HCT116 (cell line): ENCODE measurements around the gene PPM1M. TPM values are rescaled to one million over a fixed set of nuclear protein-coding genes. Genes with fewer than 3 reads are reported as not detected.

Experiments used
- ATAC-seq: fragments of 200-7000 bp; cut with Tn5 transposase; 2 replicates; pipeline ENCODE4 v1.9.1; 2020; ENCODE audit warnings: mild to moderate bottlenecking, moderate library complexity
- BruUV-seq: library from RNA; stranded (reverse); fragments of 400-500 nt; replicated peaks from 2 replicates; lab custom pipeline; 2021; lab: Mats Ljungman, UMichigan
- CTCF ChIA-PET: fragments of 300-600 bp; sonication (Branson Sonifier 250); formaldehyde crosslinking; loops from one replicate; lab custom pipeline; 2021; ENCODE audit warnings: antibody characterized with exemption; lab: Charles Lee
- POLR2A ChIA-PET: fragments of 300-600, 350-600 bp; sonication (Branson Sonifier 250); formaldehyde crosslinking; loops from one replicate; lab custom pipeline; 2021; ENCODE audit warnings: antibody characterized with exemption; lab: Charles Lee
- RAD21 ChIA-PET, 2 experiments: fragments of 300-600 bp; sonication (Branson Sonifier 250); formaldehyde crosslinking; loops; one replicate each; lab custom pipeline; 2023; ENCODE audit warnings: low total read pairs in 2 of 2; ENCODE audit not compliant: uncharacterized antibody in 2 of 2, unreplicated experiment in 2 of 2, low non-redundant PET in 1 of 2; lab: Charles Lee
- DNase-seq: peaks from one replicate; pipeline ENCODE4 v3.0.0-alpha.2; 2010; ENCODE audit warnings: low read depth, low spot score
- H2AFZ ChIP-seq: fragments of 200-600 bp; shearing (Covaris generic), sonication (generic); 2 replicates; pipeline ENCODE4 v1.6.1; 2017; ENCODE audit warnings: low read depth, mixed run types, mixed read lengths, antibody characterized with exemption, low read length; ENCODE audit not compliant: poor library complexity, severe bottlenecking
- H3K27ac ChIP-seq: 2 replicates; pipeline ENCODE4 v1.5.1; 2012; ENCODE audit warnings: low read depth, low read length
- H3K27me3 ChIP-seq: fragments of 200-600 bp; sonication (generic); 2 replicates; pipeline ENCODE4 v1.6.1; 2016; ENCODE audit warnings: mixed run types, low read length, mixed read lengths; ENCODE audit not compliant: insufficient read depth
- H3K36me3 ChIP-seq, 2 experiments: fragments of 200-500 bp in 1 of 2; fragments of 200-600 bp in 1 of 2; sonication (Bioruptor generic) in 1 of 2; sonication (generic) in 1 of 2; 2 replicates each; pipeline versions ENCODE4 v1.5.1 to v1.6.1; 2014 to 2016; ENCODE audit warnings: low read length in 2 of 2, inconsistent platforms in 1 of 2, mixed read lengths in 1 of 2, mixed run types in 1 of 2; ENCODE audit not compliant: insufficient read depth in 2 of 2, control insufficient read depth in 1 of 2
- H3K4me1 ChIP-seq, 2 experiments: fragments of 200-600 bp in 1 of 2; sonication (generic) in 1 of 2; 2 replicates each; pipeline versions ENCODE4 v1.5.1 to v1.6.1; 2012 to 2017; ENCODE audit warnings: low read length in 2 of 2, inconsistent platforms in 1 of 2, mild to moderate bottlenecking in 1 of 2, mixed read lengths in 1 of 2, mixed run types in 1 of 2, moderate library complexity in 1 of 2; ENCODE audit not compliant: insufficient read depth in 2 of 2, control insufficient read depth in 1 of 2
- H3K4me2 ChIP-seq: fragments of 200-600 bp; sonication (generic); 2 replicates; pipeline ENCODE4 v1.6.1; 2017; ENCODE audit warnings: mixed run types, low read length, mixed read lengths
- H3K4me3 ChIP-seq, 2 experiments: fragments of 200-600 bp in 1 of 2; sonication (generic) in 1 of 2; replicated peaks in 1 of 2; 2 replicates each; pipeline ENCODE4 v1.5.1; 2011 to 2016; ENCODE audit warnings: low read length in 2 of 2, control low read depth in 1 of 2, low read depth in 1 of 2, mild to moderate bottlenecking in 1 of 2, mixed read lengths in 1 of 2, mixed run types in 1 of 2
- H3K79me2 ChIP-seq: fragments of 200-600 bp; sonication (generic); 2 replicates; pipeline ENCODE4 v1.6.1; 2017; ENCODE audit warnings: mild to moderate bottlenecking, mixed run types, low read length, moderate library complexity, mixed read lengths; ENCODE audit not compliant: insufficient read depth
- H3K9ac ChIP-seq: fragments of 200-600 bp; sonication (generic); 2 replicates; pipeline ENCODE4 v1.6.1; 2016; ENCODE audit warnings: low read length, mixed read lengths
- H3K9me2 ChIP-seq: fragments of 200-600 bp; sonication (generic), shearing (Covaris generic); 2 replicates; pipeline ENCODE4 v1.6.1; 2017; ENCODE audit warnings: mixed run types, mild to moderate bottlenecking, moderate library complexity; ENCODE audit not compliant: insufficient read depth
- H3K9me3 ChIP-seq, 2 experiments: fragments of 200-500 bp in 1 of 2; fragments of 200-600 bp in 1 of 2; sonication (Bioruptor generic) in 1 of 2; sonication (generic) in 1 of 2; 2 replicates each; pipeline ENCODE4 v1.6.1; 2014 to 2017; ENCODE audit warnings: low read length in 2 of 2, mixed read lengths in 2 of 2, inconsistent platforms in 1 of 2, low read depth in 1 of 2, mild to moderate bottlenecking in 1 of 2, mixed run types in 1 of 2, moderate library complexity in 1 of 2; ENCODE audit not compliant: control insufficient read depth in 1 of 2, insufficient read depth in 1 of 2
- H4K20me1 ChIP-seq: fragments of 200-600 bp; sonication (generic), shearing (Covaris generic); 2 replicates; pipeline ENCODE4 v1.6.1; 2017; ENCODE audit warnings: mixed run types, mild to moderate bottlenecking, moderate library complexity; ENCODE audit not compliant: insufficient read depth
- CBX3 ChIP-seq: IDR thresholded peaks from 2 replicates; pipeline ENCODE4 v1.6.1; 2012; ENCODE audit warnings: low read depth
- EGR1 ChIP-seq: IDR thresholded peaks from 2 replicates; pipeline ENCODE4 v1.6.1; 2012; ENCODE audit warnings: low read depth
- ELF1 ChIP-seq: IDR thresholded peaks from 2 replicates; pipeline ENCODE4 v1.6.1; 2012; ENCODE audit warnings: low read depth, borderline replicate concordance
- REST ChIP-seq: IDR thresholded peaks from 2 replicates; pipeline ENCODE4 v1.6.1; 2012; ENCODE audit warnings: low read depth
- SP1 ChIP-seq: IDR thresholded peaks from 2 replicates; pipeline ENCODE4 v1.6.1; 2012; ENCODE audit warnings: low read depth
- SRF ChIP-seq: IDR thresholded peaks from 2 replicates; pipeline ENCODE4 v1.6.1; 2012; ENCODE audit warnings: low read depth
- YY1 ChIP-seq: IDR thresholded peaks from 2 replicates; pipeline ENCODE4 v1.6.1; 2011; ENCODE audit warnings: low read length, low read depth, moderate library complexity, mild to moderate bottlenecking; ENCODE audit not compliant: insufficient replicate concordance; ENCODE audit errors: extremely low read depth
- ZFX ChIP-seq: fragments of 450-650 bp; IDR thresholded peaks from 2 replicates; pipeline ENCODE4 v1.6.1; 2017
- ZNF274 ChIP-seq: fragments of 200-500 bp; sonication (Bioruptor generic); IDR thresholded peaks from 2 replicates; pipeline ENCODE4 v1.6.1; 2014; ENCODE audit warnings: mild to moderate bottlenecking, low read depth, low read length, inconsistent platforms
- intact Hi-C: fragments of 100-400 bp; cut with micrococcal nuclease; formaldehyde crosslinking; loops from 2 replicates; pipeline ENCODE4 v1.10.0; 2022
- total RNA-seq: library from RNA; stranded (reverse); gene quantifications from one replicate; pipeline ENCODE4 v1.2.1, GENCODE V29; 2021; ENCODE audit not compliant: unreplicated experiment

Gene PPM1M
- total RNA-seq, 1 experiment from 2014 or later = 16.6 TPM

- BruUV-seq = no TSS peak
- TF ChIP-seq CBX3 (no peak), SP1 (no peak), REST (no peak), ELF1 (no peak), ZFX (no peak), YY1 (no peak), SRF (no peak), EGR1 (no peak), ZNF274 (no peak)
- H3K4me1 ChIP-seq = peaks cover 0 to 14% of the 10 kb centered on the region in 2 experiments; a peak in 2 of 4 replicates
- H3K79me2 ChIP-seq = no peaks in the 10 kb centered on the region
- DNase-seq = no peak
- no peak overlapping the region for H3K27ac ChIP-seq
- H3K9me2 ChIP-seq = no peaks in the 10 kb centered on the region
- ChIA-PET POLR2A (no interaction called here), RAD21 (no interaction called here), CTCF (no interaction called here)
- no peak overlapping the region for H2AFZ ChIP-seq
- intact Hi-C loops = no loop called here
- H3K4me2 ChIP-seq = no peak overlapping the region
- ATAC-seq = no peak
- H3K4me3 ChIP-seq = no peak overlapping the region
- H4K20me1 ChIP-seq = no peaks in the 10 kb centered on the region
- H3K36me3 ChIP-seq = no peaks in the 10 kb centered on the region
- no peak overlapping the region for H3K9ac ChIP-seq
- no peaks in the 10 kb centered on the region for H3K9me3 ChIP-seq
- H3K27me3 ChIP-seq = no peaks in the 10 kb centered on the region
Measured at GRCh38 chr3:52298149-52299098, 52.9 kb downstream of the PPM1M start.
